Left renal pelvis (tissue), 4 donors: ENCODE data around the gene NTHL1. TPM values are rescaled to one million over a fixed set of nuclear protein-coding genes. Genes with fewer than 3 reads are reported as not detected.

Source experiments
- DNase-seq, 4 donors: peaks; one replicate each; pipeline ENCODE4 v3.0.0-alpha.2; 2013; ENCODE audit warnings: low read depth in 4 of 4, low spot score in 3 of 4
- polyA plus RNA-seq, 4 donors: library from polyadenylated mRNA; unstranded; fragments of 120-200 nt; gene quantifications; one replicate each; pipeline ENCODE4 v1.2.1, GENCODE V29; 2013; ENCODE audit not compliant: insufficient read length in 4 of 4

The NTHL1 gene
- polyA plus RNA-seq, 4 donors: 15.8 to 27.1 (median 17.5) TPM

DNA sequence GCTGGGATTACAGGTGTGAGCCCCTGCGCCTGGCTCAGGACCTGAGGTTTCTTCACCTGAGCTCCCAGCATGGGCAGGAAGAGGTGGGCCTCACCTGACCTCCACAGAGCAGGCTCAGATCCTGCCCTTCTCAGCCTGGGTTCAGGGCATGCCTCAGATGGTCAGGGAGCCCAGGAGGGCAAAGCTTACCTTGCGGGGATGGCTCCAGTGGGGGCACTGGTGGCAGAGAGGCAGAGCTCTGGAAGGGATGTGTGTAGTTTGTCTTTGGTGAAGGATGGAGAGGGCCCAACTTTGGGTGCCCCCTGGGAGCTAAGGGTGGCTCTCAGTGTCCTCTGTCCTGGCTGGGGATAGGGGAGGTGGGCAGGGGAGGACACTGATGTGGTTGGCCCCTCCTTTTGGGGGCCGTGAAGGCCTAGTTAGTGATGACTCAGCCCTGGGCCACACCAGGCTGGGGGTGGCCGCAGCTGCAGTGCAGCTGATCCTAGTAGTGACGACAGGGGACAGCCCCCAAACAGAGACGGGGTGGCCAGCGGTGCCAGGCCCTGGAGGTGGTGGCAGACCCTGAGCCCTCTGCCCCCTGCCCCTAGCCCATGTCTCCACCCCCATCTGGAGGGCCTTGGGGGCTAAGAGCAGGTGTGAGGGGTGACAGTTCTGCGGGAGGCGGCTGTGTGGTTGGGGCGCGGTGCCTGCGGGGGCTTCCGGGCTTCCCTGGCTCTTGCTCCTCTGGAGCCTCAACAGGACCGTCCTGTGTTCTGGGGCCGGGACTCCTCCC, 15.2 kb downstream of the NTHL1 start:
- DNase-seq: no peak

- no peak for DNase-seq
Measured at GRCh38 chr16:2031081-2031577, 16.5 kb downstream of the NTHL1 start.

GRCh38 chr16:2030036-2030435, 17.6 kb downstream of the NTHL1 start:
- DNase-seq: no peak

- DNase-seq: no peak
Measured at GRCh38 chr16:2029350-2029749, 18.3 kb downstream of the NTHL1 start.

DNA sequence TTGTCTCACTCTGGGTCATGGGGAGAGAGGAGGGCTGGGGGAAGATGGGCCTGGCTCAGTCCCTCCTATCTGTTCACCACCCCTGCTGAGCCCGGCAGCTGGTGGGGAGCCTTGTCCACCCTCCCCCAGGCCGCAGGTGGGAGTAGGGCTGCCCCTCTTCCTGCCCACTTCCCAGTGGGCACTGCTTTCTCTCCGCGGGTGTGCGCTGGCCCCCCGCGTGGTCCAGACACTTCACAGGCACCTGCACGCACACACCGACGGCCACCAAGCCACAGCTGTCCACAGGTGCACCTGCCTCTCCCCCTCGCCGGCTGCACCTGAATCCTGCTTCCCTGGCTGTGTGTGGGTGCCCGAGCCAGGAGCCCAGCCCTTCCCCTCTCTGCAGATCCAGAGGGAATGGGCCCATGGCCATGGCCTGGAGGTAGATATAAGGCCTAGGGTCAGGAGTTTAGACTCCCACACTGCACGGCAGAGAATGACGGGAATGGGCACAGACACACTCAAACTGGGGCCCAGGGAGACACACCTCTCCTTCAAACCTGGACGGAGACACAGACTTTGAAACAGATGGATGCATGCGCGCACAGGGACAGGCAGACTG, 18.9 kb downstream of the NTHL1 start:
- DNase-seq: no peak

GRCh38 chr16:2028146-2028545, 19.5 kb downstream of the NTHL1 start:
- DNase-seq: no peak

DNA sequence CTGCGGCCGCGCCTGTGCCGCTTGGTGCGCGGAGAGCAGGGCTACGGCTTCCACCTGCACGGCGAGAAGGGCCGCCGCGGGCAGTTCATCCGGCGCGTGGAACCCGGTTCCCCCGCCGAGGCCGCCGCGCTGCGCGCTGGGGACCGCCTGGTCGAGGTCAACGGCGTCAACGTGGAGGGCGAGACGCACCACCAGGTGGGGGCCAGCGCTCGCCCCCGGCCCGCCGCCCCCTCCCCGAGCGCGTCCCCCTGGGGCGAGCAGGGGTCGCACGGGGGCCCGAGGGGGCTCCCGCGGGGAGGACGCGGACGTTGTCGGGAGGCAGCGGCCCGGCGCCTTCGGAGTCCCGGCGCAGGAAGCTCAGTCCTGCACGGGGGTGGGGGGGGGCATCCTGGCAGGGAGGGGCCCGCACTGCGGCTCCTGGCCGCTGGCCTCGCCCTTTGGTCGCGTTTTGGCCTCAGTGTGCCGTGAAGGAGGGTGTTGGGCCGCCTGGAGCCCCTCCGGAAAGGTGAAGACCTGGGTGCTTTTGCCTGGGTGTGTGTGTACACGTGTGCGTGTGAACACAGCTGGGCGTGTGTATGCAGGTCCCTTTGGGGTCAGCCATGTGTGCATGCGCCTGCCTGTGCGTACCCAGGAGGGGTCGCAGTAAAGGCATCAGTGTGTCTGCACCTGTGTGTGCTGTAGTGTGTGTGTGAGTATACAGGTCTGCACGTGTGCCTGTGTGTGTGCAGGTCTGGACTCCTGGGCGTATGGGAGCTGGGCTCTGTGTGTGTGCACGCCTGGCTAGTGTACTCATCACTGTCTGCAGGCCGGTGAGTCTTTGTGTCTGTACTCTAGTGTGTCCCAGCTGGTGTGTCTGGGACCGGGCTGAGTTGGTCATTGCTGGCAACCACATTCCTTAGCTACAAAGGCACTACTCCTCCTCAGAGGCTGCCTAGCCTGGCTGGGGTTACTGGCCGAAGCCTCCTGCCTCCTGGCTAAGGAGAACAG, 20.3 kb downstream of the NTHL1 start:
- no peak for DNase-seq

DNA sequence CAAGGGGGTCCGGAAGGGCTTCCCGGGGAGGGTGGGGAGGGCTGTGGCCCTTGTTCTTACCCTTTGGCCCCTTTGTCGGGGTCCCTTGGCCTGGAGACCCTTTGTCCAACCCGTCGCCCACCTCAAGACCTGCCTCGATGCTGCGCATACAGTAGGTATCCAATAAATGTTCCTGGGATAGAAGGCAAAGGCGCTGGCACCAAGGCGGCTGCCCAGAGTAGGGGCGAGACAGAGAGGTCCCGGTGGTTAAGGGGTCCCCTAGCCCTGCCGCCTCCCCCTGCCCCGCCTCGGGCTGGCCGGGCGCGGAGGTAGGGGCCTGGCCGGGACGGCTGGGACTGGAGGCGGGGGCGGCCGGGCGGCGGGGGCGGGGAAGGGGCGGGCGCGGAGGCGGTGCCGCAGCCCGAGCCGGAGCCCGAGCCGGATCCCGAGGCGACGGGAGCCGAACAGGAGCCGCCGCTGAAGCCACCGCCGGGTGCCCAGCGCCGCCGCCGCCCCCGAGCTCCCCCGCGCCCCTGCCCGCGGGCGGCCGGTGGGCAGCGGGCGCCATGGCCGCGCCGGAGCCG, 21.1 kb downstream of the NTHL1 start, which contains the start of gene NHERF2:
TSS of gene NHERF2 (plus strand) at position 442 of the 563 bp plus-strand sequence. CDS start at position 546, 104 bp downstream.
- DNase-seq: no peak

- DNase-seq: no peak
Measured at GRCh38 chr16:2025878-2026460, 21.7 kb downstream of the NTHL1 start.

GRCh38 chr16:2025251-2025650, 22.4 kb downstream of the NTHL1 start:
- no peak for DNase-seq

GRCh38 chr16:2024032-2024420, 23.6 kb downstream of the NTHL1 start:
- DNase-seq: no peak

DNA sequence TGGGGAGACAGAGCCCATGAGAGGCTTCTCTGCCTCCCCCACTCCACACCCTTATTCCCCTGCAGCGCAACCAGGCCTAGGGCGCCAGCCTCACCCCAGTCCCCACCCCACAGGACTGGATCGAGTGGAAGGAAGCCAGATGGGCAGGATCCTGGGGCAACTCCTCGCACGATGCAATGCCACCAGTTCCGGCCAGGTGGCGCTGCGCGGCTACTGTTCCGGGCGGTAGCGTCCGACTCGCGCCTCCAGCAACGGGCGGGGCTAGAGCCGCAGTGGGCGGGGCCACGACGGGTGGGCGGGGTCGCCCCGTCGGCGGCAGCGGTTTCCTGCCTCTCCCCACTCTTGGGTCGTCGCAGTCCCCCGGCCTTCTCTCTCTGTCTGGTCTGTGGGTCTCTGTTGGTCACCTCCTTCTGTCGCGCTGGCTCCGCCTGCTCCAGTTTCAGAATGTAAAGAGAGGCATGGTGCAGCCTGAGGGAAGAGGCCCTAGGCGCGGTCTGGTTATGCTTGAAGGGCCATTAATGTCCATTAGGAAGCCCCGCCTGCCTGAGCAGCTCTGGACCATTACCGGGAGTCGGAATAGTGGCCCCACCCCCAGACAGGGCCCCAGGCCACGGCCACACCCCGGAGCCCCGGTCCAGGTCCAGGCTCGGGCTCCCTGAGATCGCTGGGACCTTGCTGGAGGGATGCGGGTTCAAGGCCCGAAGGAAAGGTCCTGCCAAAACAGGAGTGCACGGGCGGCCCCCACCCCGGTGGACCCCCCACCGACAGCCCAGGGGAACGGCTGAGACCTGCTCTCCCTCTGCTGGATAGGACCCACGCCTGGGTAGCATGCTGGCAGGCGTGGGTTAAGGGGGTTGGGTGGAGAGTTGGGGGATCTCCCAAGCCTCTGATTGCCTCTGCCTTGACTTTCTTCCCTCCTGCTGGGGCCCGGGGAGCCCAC, 24.3 kb downstream of the NTHL1 start:
- peak in 2 of 4 donors; percentile 77 to 84 for DNase-seq

DNA sequence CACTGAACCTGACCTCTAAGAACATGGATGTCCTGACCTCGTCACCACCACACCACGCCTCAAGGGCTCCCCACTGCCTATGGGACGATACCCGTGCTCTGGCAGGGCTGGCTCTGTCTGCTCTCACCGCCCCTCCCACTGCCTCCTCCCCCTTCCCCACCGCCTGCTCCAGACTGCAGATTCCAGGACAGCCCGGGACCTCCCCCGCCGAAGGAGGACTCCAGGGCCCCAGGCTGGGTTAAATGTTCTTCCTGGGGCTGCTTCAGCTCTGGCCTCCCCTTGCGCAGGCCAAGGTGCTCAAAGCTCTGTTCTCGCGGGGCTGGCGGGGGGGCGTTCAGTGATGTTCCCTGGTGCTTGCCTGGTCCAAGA, 24.9 kb downstream of the NTHL1 start:
- DNase-seq: no peak

GRCh38 chr16:2019921-2020831, 27.5 kb downstream of the NTHL1 start:
- no peak for DNase-seq

GRCh38 chr16:2019518-2019920, 28.1 kb downstream of the NTHL1 start, which contains the start of gene NPW:
Gene NPW (plus strand): TSS chr16:2019785.
- DNase-seq: no peak

- DNase-seq: no peak
Measured at GRCh38 chr16:2016407-2016922, 31.2 kb downstream of the NTHL1 start.

DNA sequence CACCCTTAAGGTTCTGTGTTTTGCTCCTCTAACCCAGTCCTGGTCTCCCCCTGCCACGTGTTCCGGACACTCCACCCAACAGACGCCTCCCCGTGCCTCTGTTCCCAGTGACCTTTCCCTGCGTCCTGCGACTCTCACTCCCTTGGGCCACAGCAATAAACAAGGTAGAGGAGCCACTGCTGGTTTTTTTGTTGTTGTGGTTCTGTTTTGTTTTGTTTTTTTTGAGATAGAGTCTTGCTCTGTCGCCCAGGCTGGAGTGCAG, 31.8 kb downstream of the NTHL1 start:
- DNase-seq: no peak
